HAP-1 (cell line): ENCODE results near the gene PDE6A.
"Not testable (repeated sequence)": the region's sequence is repeated elsewhere in the genome, so short reads cannot be mapped to it uniquely, and the experiment has no call there.

ENCODE experiments used
- DNase-seq, 2 experiments: peaks; one replicate each; pipeline ENCODE4 v3.0.0-alpha.2; 2016 to 2020; ENCODE audit warnings: low spot score in 2 of 2
- H3K27me3 ChIP-seq: fragments of 250-450 bp; sonication (Bioruptor Pico); 2 replicates; pipeline ENCODE4 v1.5.1; 2020; ENCODE audit warnings: low read depth, mild to moderate bottlenecking, moderate library complexity
- H3K36me3 ChIP-seq: fragments of 250-450 bp; sonication (Bioruptor Pico); replicated peaks from 2 replicates; pipeline ENCODE4 v1.5.1; 2020; ENCODE audit warnings: mild to moderate bottlenecking
- H3K4me1 ChIP-seq: fragments of 250-450 bp; sonication (Bioruptor Pico); 2 replicates; pipeline ENCODE4 v1.5.1; 2020; ENCODE audit warnings: mild to moderate bottlenecking
- H3K4me3 ChIP-seq: fragments of 250-450 bp; sonication (Bioruptor Pico); 2 replicates; pipeline ENCODE4 v1.5.1; 2020; ENCODE audit warnings: mild to moderate bottlenecking, moderate library complexity
- H3K9me3 ChIP-seq: fragments of 250-450 bp; sonication (Bioruptor Pico); 2 replicates; pipeline ENCODE4 v1.5.1; 2020; ENCODE audit warnings: mild to moderate bottlenecking, moderate library complexity
- in situ Hi-C: fragments of 300-500 bp; cut with MboI; formaldehyde crosslinking; loops from 3 replicates; pipeline ENCODE4 v1.14.3; 2020; ENCODE audit warnings: low sequenced_read_pairs, inconsistent platforms, mixed read lengths

PDE6A gene

DNA sequence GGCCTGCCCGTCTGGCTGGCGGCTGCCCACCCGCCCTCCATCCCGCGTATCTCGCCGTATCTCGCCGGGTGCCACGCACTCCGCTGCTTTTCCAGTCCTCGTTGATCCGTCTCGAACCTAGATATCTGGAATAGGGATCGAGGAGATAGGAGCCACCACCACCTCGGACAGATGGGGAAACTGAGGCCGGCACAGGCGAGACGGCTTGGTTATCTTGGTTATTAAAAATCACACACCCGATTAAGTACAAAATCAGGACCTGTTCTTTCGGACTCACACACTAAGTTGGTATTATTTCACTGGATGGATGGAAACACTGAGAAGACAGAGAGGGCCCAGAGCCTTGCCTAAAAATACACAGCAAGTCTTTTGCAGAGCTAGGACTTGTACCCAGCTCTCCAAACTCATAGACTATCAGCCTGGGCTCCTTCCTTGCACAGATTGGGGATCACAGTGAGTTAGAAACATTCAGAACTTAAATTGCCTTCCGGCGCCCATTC lies 16.6 kb upstream of the PDE6A start:
- in situ Hi-C loops = no loop called here
- H3K27me3 ChIP-seq = no peaks in the 10 kb centered on the region

DNA sequence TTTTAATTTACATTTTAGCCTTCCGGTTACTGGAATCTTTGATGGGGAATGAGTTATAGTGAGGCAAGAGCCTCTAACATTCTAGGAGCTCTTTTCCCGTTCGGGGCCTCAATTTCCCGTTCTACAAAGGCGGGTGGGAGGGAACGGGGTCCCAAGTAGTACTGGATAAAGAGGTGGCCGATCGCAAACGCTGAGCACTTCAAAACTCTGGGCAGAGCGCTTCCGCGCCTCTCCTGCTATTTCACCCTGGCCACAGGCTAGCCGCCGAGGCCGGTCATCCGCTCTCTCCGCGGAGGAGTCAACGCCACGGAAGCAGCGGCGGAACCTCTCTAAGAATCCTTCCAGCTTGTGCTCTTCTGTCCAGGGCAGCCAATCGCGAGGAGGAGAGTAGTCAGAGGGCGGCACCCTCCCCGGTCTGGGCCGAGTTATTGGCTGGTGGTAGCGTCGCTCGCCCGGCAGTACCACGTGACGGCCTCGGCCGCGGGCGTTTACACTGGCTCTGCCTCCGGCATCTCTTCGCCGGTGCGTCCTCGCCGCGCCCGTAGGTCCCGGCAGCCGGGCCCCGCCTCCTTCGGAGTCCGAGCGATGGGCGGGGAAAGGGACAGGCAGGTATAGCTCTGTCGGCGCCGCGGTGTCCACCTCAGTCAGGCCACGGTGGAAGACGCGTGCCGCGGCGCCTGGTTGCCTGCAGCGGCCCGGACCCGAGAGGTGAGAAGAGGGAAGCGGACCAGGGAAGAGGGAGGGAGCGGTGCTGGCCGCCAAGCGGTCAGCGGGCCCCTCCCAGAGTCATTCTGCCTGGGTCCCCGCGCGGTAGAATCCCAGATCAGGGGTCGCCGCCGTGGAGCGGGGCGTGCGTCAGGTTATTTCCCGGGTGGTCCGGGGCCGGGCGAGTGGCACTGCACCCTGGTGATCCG lies 15.9 kb upstream of the PDE6A start, which contains the start of gene SLC26A2:
SLC26A2 (plus strand) TSS at position 487 of the 914 bp plus-strand sequence. CDS start 16,895 bp downstream, outside the sequence.
- in situ Hi-C loops = no loop called here
- H3K4me1 ChIP-seq = peaks cover 19% of the 10 kb centered on the region
- peak within 1 kb of the TSS; percentile 70 for H3K4me3 ChIP-seq
- no peaks in the 10 kb centered on the region for H3K27me3 ChIP-seq
- no peaks in the 10 kb centered on the region for H3K9me3 ChIP-seq
- no peaks in the 10 kb centered on the region for H3K36me3 ChIP-seq
- peak; percentile 95 to 97 for DNase-seq

More for the DNA sequence above, 16.6 kb upstream of the PDE6A start:
- no peaks in the 10 kb centered on the region for H3K9me3 ChIP-seq
- H3K4me1 ChIP-seq = peaks cover 19% of the 10 kb centered on the region
- peak overlapping the region; percentile 70 for H3K4me3 ChIP-seq
- H3K36me3 ChIP-seq = no peaks in the 10 kb centered on the region
- no peak for DNase-seq

DNA sequence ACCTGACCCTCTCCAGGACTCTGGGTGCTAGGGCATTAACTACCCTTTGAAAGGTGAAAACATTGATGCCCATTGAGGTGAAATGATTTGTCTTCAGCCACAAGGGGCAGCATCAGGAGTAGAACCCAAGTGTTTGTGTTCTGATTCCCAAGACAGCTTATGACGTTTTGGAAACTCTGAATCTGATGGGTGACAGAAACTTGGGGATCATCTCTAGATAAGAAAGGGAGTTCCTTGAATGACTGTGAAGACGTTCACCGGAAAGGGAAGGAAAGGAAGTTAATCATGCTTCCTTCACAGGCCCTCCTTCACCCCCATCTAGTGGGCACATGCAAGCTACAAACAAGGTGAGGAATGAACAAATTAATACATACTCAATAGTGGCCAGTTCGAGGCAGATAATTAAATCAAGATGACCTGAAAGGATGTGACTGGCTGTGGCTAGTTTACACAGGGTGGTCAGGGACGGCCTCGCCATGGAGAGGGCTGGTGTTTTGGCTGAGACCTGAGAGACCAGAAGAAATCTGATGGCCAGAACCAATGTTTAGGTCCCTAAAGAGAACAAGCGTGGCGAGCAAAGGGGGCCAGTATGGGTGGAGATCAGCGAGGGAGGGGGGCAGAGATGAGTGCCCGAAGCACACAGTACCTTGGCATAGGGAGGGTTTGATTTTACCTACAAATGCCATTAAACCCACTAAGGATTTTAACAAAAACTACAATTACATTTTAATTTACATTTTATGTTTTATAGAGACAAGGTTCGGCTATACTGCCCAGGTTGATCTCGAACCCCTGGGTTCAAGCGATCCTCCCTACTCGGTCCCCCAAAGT lies 15.0 kb upstream of the PDE6A start:
- DNase-seq = peak; percentile 23 to 32
- no peaks in the 10 kb centered on the region for H3K36me3 ChIP-seq
- no peaks in the 10 kb centered on the region for H3K27me3 ChIP-seq
- H3K4me1 ChIP-seq = peaks cover 19% of the 10 kb centered on the region
- H3K4me3 ChIP-seq = peak overlapping the region; percentile 70
- in situ Hi-C loops = no loop called here
- no peaks in the 10 kb centered on the region for H3K9me3 ChIP-seq

- no peak overlapping the region for H3K4me3 ChIP-seq
- H3K27me3 ChIP-seq = no peaks in the 10 kb centered on the region
- H3K36me3 ChIP-seq = no peaks in the 10 kb centered on the region
- no peaks in the 10 kb centered on the region for H3K9me3 ChIP-seq
- peaks cover 19% of the 10 kb centered on the region for H3K4me1 ChIP-seq
- in situ Hi-C loops = no loop called here
- no peak for DNase-seq
Measured at GRCh38 chr5:149957855-149958254, 13.3 kb upstream of the PDE6A start.

DNA sequence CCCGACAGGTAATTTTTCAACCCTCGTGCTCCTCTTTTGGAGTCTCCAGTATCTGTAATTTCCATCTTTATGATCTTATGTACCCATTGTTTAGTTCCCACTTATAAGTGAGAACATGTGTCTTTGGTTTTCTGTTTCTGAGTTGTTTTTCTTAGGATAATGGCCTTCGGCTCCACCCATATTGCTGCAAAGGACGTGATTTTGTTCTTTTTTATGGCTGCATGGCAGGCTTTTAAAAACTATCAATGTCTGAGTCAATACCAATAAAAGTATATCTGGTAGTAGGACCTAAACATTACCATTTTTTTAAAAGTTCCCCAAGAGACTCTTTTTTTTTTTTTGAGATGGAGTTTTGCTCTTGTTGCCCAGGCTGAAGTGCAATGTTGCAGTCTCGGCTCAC lies 12.1 kb upstream of the PDE6A start:
- DNase-seq = no peak
- H3K4me3 ChIP-seq = no peak overlapping the region
- peaks cover 16% of the 10 kb centered on the region for H3K4me1 ChIP-seq
- H3K27me3 ChIP-seq = no peaks in the 10 kb centered on the region
- in situ Hi-C loops = no loop called here
- H3K9me3 ChIP-seq = no peaks in the 10 kb centered on the region
- no peaks in the 10 kb centered on the region for H3K36me3 ChIP-seq

- no peak for DNase-seq
- in situ Hi-C loops = no loop called here
- Histone ChIP-seq H3K27me3 (no peaks in the 10 kb centered on the region), H3K9me3 (no peaks in the 10 kb centered on the region), H3K36me3 (no peaks in the 10 kb centered on the region), H3K4me3 (no peak overlapping the region), H3K4me1 (peaks cover 6% of the 10 kb centered on the region)
Measured at GRCh38 chr5:149954798-149955197, 10.2 kb upstream of the PDE6A start.

DNA sequence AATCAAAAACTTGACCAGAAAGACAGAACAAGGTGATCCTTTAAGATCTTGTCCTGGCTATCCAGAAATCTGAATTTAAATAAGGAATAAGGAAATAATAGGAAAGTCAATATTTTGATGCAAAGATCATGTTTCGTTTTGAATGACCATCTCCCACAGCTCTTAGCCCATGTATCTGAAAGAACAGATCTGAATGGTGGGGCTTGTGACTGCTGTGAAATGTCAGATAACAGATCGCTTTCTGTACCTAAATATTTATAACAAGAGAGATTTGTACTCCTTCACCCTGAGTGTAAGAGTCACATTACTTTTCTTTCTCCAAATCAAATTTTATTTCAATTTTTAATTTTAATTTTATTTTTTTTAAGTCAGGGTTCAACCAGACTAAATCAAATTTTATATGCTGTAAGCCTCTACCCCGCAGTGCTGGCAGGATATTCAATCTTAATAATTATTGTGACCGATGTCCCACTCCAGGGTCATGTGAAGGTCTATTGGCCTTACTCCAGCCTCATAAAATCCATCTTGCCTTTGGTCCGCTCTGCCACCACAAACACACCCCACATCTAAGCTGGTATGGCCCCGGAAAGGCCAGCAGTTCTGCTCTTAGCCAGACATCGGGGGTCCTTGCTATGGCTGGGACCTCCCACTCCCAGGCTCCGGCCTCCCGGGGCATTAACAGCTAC lies 9.0 kb upstream of the PDE6A start:
- Histone ChIP-seq H3K27me3 (peaks cover 3% of the 10 kb centered on the region; the same call in 1 of the 2 replicates), H3K36me3 (no peaks in the 10 kb centered on the region), H3K9me3 (no peaks in the 10 kb centered on the region), H3K4me3 (no peak overlapping the region), H3K4me1 (peaks cover 2% of the 10 kb centered on the region; the same call in 1 of the 2 replicates)
- in situ Hi-C loops = no loop called here
- no peak for DNase-seq

- Histone ChIP-seq H3K27me3 (peaks cover 3% of the 10 kb centered on the region; the same call in 1 of the 2 replicates), H3K4me1 (no peaks in the 10 kb centered on the region), H3K4me3 (no peak overlapping the region), H3K36me3 (no peaks in the 10 kb centered on the region), H3K9me3 (no peaks in the 10 kb centered on the region)
- in situ Hi-C loops = no loop called here
- no peak for DNase-seq
Measured at GRCh38 chr5:149951138-149951749, 6.7 kb upstream of the PDE6A start.

DNA sequence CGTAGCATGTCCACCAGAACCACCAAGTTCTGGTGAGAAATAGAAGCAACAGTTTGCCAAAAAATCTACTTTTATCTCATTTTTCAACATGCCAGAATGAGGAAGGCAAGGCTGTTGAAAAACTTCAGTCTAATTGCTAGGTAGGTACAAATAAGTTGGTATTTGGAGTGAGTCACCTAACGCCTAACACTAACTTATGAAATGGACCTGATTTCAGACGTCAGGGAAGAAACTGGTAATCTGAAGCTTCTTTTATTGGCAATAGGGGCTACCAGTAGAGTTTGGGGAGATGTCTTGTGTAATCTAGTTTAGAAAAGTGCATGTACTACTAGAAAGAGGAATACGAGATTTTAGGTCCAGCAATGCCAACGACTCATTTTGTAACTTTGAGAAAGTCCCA lies 4.4 kb upstream of the PDE6A start:
- H3K27me3 ChIP-seq = peaks cover 3% of the 10 kb centered on the region; the same call in 1 of the 2 replicates
- in situ Hi-C loops = no loop called here
- no peaks in the 10 kb centered on the region for H3K36me3 ChIP-seq
- DNase-seq = no peak
- no peak overlapping the region for H3K4me3 ChIP-seq
- H3K9me3 ChIP-seq = no peaks in the 10 kb centered on the region
- H3K4me1 ChIP-seq = no peaks in the 10 kb centered on the region

GRCh38 chr5:149946118-149946517 lies 1.5 kb upstream of the PDE6A start:
- in situ Hi-C loops = no loop called here

GRCh38 chr5:149943177-149943949 lies 1.2 kb downstream of the PDE6A start:
- H3K27me3 ChIP-seq, H3K4me3 ChIP-seq, H3K36me3 ChIP-seq, DNase-seq, H3K9me3 ChIP-seq, H3K4me1 ChIP-seq, in situ Hi-C loops: not testable (repeated sequence)

More at GRCh38 chr5:149946118-149946517, 1.5 kb upstream of the PDE6A start:
- peaks cover 3% of the 10 kb centered on the region; the same call in 1 of the 2 replicates for H3K27me3 ChIP-seq
- H3K36me3 ChIP-seq = no peaks in the 10 kb centered on the region
- no peaks in the 10 kb centered on the region for H3K4me1 ChIP-seq
- no peak overlapping the region for H3K4me3 ChIP-seq
- no peak for DNase-seq
- H3K9me3 ChIP-seq = no peaks in the 10 kb centered on the region

- H3K4me3 ChIP-seq, in situ Hi-C loops, H3K9me3 ChIP-seq, DNase-seq, H3K27me3 ChIP-seq, H3K4me1 ChIP-seq, H3K36me3 ChIP-seq: not testable (repeated sequence)
Measured at GRCh38 chr5:149942741-149943169, 1.8 kb downstream of the PDE6A start.
